Measurements from ENCODE around the gene TBC1D9.

The TBC1D9 gene

GRCh38 chr4:140719022-140719421, 37.2 kb downstream of the TBC1D9 start:
- Mint-ChIP-seq H3K4me1 (peaks cover 17% of the 10 kb centered on the region), H3K4me3 (no peak overlapping the region), H3K27me3 (no peaks in the 10 kb centered on the region), H3K27ac (no peak overlapping the region), H3K9me3 (no peaks in the 10 kb centered on the region), H3K36me3 (no peaks in the 10 kb centered on the region)

- H3K9me3 Mint-ChIP-seq = no peaks in the 10 kb centered on the region
- no peak overlapping the region for H3K4me3 Mint-ChIP-seq
- H3K27ac Mint-ChIP-seq = no peak overlapping the region
- H3K4me1 Mint-ChIP-seq = peaks cover 17% of the 10 kb centered on the region
- no peaks in the 10 kb centered on the region for H3K36me3 Mint-ChIP-seq
- H3K27me3 Mint-ChIP-seq = no peaks in the 10 kb centered on the region
These were observed 37.8 kb downstream of the TBC1D9 start for GRCh38 chr4:140718241-140718952.

- Mint-ChIP-seq H3K27me3 (no peaks in the 10 kb centered on the region), H3K36me3 (no peaks in the 10 kb centered on the region), H3K27ac (no peak overlapping the region), H3K4me1 (peaks cover 17% of the 10 kb centered on the region), H3K9me3 (no peaks in the 10 kb centered on the region), H3K4me3 (no peak overlapping the region)
These were observed 38.9 kb downstream of the TBC1D9 start for GRCh38 chr4:140717313-140717712.

GRCh38 chr4:140715119-140715518, 41.1 kb downstream of the TBC1D9 start:
- Mint-ChIP-seq H3K36me3 (no peaks in the 10 kb centered on the region), H3K9me3 (no peaks in the 10 kb centered on the region), H3K4me3 (no peak overlapping the region), H3K4me1 (peaks cover 4% of the 10 kb centered on the region), H3K27ac (no peak overlapping the region), H3K27me3 (no peaks in the 10 kb centered on the region)

GRCh38 chr4:140711910-140712309, 44.3 kb downstream of the TBC1D9 start:
- H3K4me3 Mint-ChIP-seq = no peak overlapping the region
- no peaks in the 10 kb centered on the region for H3K9me3 Mint-ChIP-seq
- H3K27ac Mint-ChIP-seq = no peak overlapping the region
- H3K36me3 Mint-ChIP-seq = no peaks in the 10 kb centered on the region
- no peaks in the 10 kb centered on the region for H3K4me1 Mint-ChIP-seq
- H3K27me3 Mint-ChIP-seq = peaks cover 2% of the 10 kb centered on the region

- H3K4me1 Mint-ChIP-seq = no peaks in the 10 kb centered on the region
- H3K27ac Mint-ChIP-seq = no peak overlapping the region
- H3K9me3 Mint-ChIP-seq = no peaks in the 10 kb centered on the region
- no peak overlapping the region for H3K4me3 Mint-ChIP-seq
- peaks cover 2% of the 10 kb centered on the region for H3K27me3 Mint-ChIP-seq
- H3K36me3 Mint-ChIP-seq = no peaks in the 10 kb centered on the region
These were observed 45.1 kb downstream of the TBC1D9 start for GRCh38 chr4:140710908-140711622.

GRCh38 chr4:140707325-140707724, 48.9 kb downstream of the TBC1D9 start:
- Mint-ChIP-seq H3K27ac (no peak overlapping the region), H3K4me3 (no peak overlapping the region), H3K36me3 (no peaks in the 10 kb centered on the region), H3K4me1 (no peaks in the 10 kb centered on the region), H3K27me3 (peaks cover 2% of the 10 kb centered on the region), H3K9me3 (no peaks in the 10 kb centered on the region)

- H3K4me3 Mint-ChIP-seq = no peak overlapping the region
- H3K4me1 Mint-ChIP-seq = no peaks in the 10 kb centered on the region
- no peaks in the 10 kb centered on the region for H3K9me3 Mint-ChIP-seq
- peaks cover 2% of the 10 kb centered on the region for H3K27me3 Mint-ChIP-seq
- no peak overlapping the region for H3K27ac Mint-ChIP-seq
- no peaks in the 10 kb centered on the region for H3K36me3 Mint-ChIP-seq
These were observed 49.5 kb downstream of the TBC1D9 start for GRCh38 chr4:140706665-140707064.

GRCh38 chr4:140706276-140706625, 49.9 kb downstream of the TBC1D9 start:
- no peaks in the 10 kb centered on the region for H3K4me1 Mint-ChIP-seq
- no peaks in the 10 kb centered on the region for H3K9me3 Mint-ChIP-seq
- H3K27ac Mint-ChIP-seq = no peak overlapping the region
- H3K36me3 Mint-ChIP-seq = no peaks in the 10 kb centered on the region
- peaks cover 2% of the 10 kb centered on the region for H3K27me3 Mint-ChIP-seq
- H3K4me3 Mint-ChIP-seq = no peak overlapping the region

GRCh38 chr4:140705625-140706275, 50.4 kb downstream of the TBC1D9 start:
- no peaks in the 10 kb centered on the region for H3K9me3 Mint-ChIP-seq
- no peak overlapping the region for H3K4me3 Mint-ChIP-seq
- no peaks in the 10 kb centered on the region for H3K36me3 Mint-ChIP-seq
- H3K27me3 Mint-ChIP-seq = peaks cover 2% of the 10 kb centered on the region
- H3K27ac Mint-ChIP-seq = no peak overlapping the region
- no peaks in the 10 kb centered on the region for H3K4me1 Mint-ChIP-seq

- H3K27ac Mint-ChIP-seq = no peak overlapping the region
- no peak overlapping the region for H3K4me3 Mint-ChIP-seq
- no peaks in the 10 kb centered on the region for H3K9me3 Mint-ChIP-seq
- peaks cover 2% of the 10 kb centered on the region for H3K27me3 Mint-ChIP-seq
- no peaks in the 10 kb centered on the region for H3K36me3 Mint-ChIP-seq
- H3K4me1 Mint-ChIP-seq = no peaks in the 10 kb centered on the region
These were observed 51.2 kb downstream of the TBC1D9 start for GRCh38 chr4:140704964-140705363.

- H3K4me3 Mint-ChIP-seq = no peak overlapping the region
- H3K4me1 Mint-ChIP-seq = no peaks in the 10 kb centered on the region
These were observed 51.7 kb downstream of the TBC1D9 start for GRCh38 chr4:140704392-140704960.

GRCh38 chr4:140703463-140703862, 52.7 kb downstream of the TBC1D9 start:
- Mint-ChIP-seq H3K4me1 (no peaks in the 10 kb centered on the region), H3K27ac (no peak overlapping the region), H3K36me3 (no peaks in the 10 kb centered on the region), H3K9me3 (no peaks in the 10 kb centered on the region), H3K4me3 (no peak overlapping the region), H3K27me3 (no peaks in the 10 kb centered on the region)

More at GRCh38 chr4:140704392-140704960, 51.7 kb downstream of the TBC1D9 start:
- H3K36me3 Mint-ChIP-seq = no peaks in the 10 kb centered on the region
- H3K9me3 Mint-ChIP-seq = no peaks in the 10 kb centered on the region
- no peak overlapping the region for H3K27ac Mint-ChIP-seq
- H3K27me3 Mint-ChIP-seq = peaks cover 2% of the 10 kb centered on the region

GRCh38 chr4:140702096-140702757, 54.0 kb downstream of the TBC1D9 start:
- H3K27ac Mint-ChIP-seq = no peak overlapping the region
- no peak overlapping the region for H3K4me3 Mint-ChIP-seq
- H3K4me1 Mint-ChIP-seq = no peaks in the 10 kb centered on the region
- no peaks in the 10 kb centered on the region for H3K27me3 Mint-ChIP-seq
- no peaks in the 10 kb centered on the region for H3K36me3 Mint-ChIP-seq
- no peaks in the 10 kb centered on the region for H3K9me3 Mint-ChIP-seq

GRCh38 chr4:140701071-140701470, 55.1 kb downstream of the TBC1D9 start:
- Mint-ChIP-seq H3K4me1 (no peaks in the 10 kb centered on the region), H3K27me3 (peaks cover 2% of the 10 kb centered on the region), H3K4me3 (no peak overlapping the region), H3K27ac (no peak overlapping the region), H3K36me3 (no peaks in the 10 kb centered on the region), H3K9me3 (no peaks in the 10 kb centered on the region)
